GM10266 (cell line): ENCODE results near the gene HTRA3.

Experiments used
- DNase-seq: peaks from one replicate; pipeline ENCODE4 v3.0.0; 2012; ENCODE audit errors: extremely low spot score
- CTCF ChIP-seq: IDR thresholded peaks from 2 replicates; pipeline ENCODE4 v1.5.1; 2012; ENCODE audit warnings: mild to moderate bottlenecking, low read depth; ENCODE audit not compliant: control insufficient read depth, insufficient read depth; ENCODE audit errors: missing control alignments

HTRA3 gene

GRCh38 chr4:8349664-8350236 lies 80.2 kb downstream of the HTRA3 start:
- DNase-seq, result no peak
- no peak for TF ChIP-seq CTCF

- TF ChIP-seq CTCF, result no peak
- no peak for DNase-seq
Measured at GRCh38 chr4:8350352-8350751, 80.8 kb downstream of the HTRA3 start.

- DNase-seq, result no peak
- TF ChIP-seq CTCF, result no peak
Measured at GRCh38 chr4:8350841-8351461, 81.4 kb downstream of the HTRA3 start.

- no peak for DNase-seq
- TF ChIP-seq CTCF, result no peak
Measured at GRCh38 chr4:8351931-8352367, 82.4 kb downstream of the HTRA3 start.

- TF ChIP-seq CTCF, result no peak
- no peak for DNase-seq
Measured at GRCh38 chr4:8352368-8353157, 83.0 kb downstream of the HTRA3 start.

- TF ChIP-seq CTCF, result no peak
- no peak for DNase-seq
Measured at GRCh38 chr4:8353158-8353669, 83.7 kb downstream of the HTRA3 start.
